ENCODE measurements around the gene DBF4B. TPM values are rescaled to one million over a fixed set of nuclear protein-coding genes. Genes with fewer than 3 reads are reported as not detected.

Gene DBF4B
- total and polyA plus RNA-seq, 2 donors (not counting 1 experiment from before 2014, with no cell fraction given), result 2.2 to 3.3 TPM

GRCh38 chr17:44795421-44795820 lies 87.0 kb downstream of the DBF4B start:
- peaks cover 33% of the 10 kb centered on the region for H3K4me1 ChIP-seq (ENCODE audit: control insufficient read depth, extremely low read depth, insufficient read depth, low read length)
- H2AFZ ChIP-seq (ENCODE audit: low read length), result no peak overlapping the region
- H3K27me3 ChIP-seq (ENCODE audit: control insufficient read depth, insufficient read depth, low read length), result no peaks in the 10 kb centered on the region
- no peaks in the 10 kb centered on the region for H4K20me1 ChIP-seq (ENCODE audit: control insufficient read depth, extremely low read depth, insufficient read depth, low read length)
- H3K4me2 ChIP-seq (ENCODE audit: extremely low read depth, insufficient read depth, low read length), result peak overlapping the region; percentile 68
- H3K9ac ChIP-seq (ENCODE audit: insufficient read depth, low read length), result peak overlapping the region; percentile 52
- H3K9me3 ChIP-seq (ENCODE audit: control insufficient read depth, insufficient read depth, low read depth, low read length), result no peaks in the 10 kb centered on the region
- peaks cover 9% of the 10 kb centered on the region for H3K79me2 ChIP-seq (ENCODE audit: control insufficient read depth, insufficient read depth, low read length)
- no peak overlapping the region for H3K4me3 ChIP-seq (replicated peaks in 1 of 4; ENCODE audit: control extremely low read depth in 1 of 4, insufficient read depth in 1 of 4, low read depth in 3 of 4, low read length in 4 of 4)
- no peak for DNase-seq (ENCODE audit: low read depth in 2 of 2)
- H3K36me3 ChIP-seq (ENCODE audit: control insufficient read depth, insufficient read depth, low read length), result no peaks in the 10 kb centered on the region
- peak overlapping the region; percentile 73 for H3K27ac ChIP-seq (ENCODE audit: insufficient read depth, low read length)
- TF ChIP-seq EZH2 (IDR thresholded peaks at IDR 0.05; ENCODE audit: low read length, missing control alignments) (no peak), CTCF (conservative IDR thresholded peaks at IDR 0.05 in 1 of 2, IDR thresholded peaks at IDR 0.05 in 1 of 2; ENCODE audit: low read depth in 1 of 2, low read length in 2 of 2) (no peak)

- Histone ChIP-seq H2AFZ (ENCODE audit: low read length) (no peak overlapping the region), H4K20me1 (ENCODE audit: control insufficient read depth, extremely low read depth, insufficient read depth, low read length) (no peaks in the 10 kb centered on the region), H3K27ac (ENCODE audit: insufficient read depth, low read length) (peak overlapping the region; percentile 73), H3K36me3 (ENCODE audit: control insufficient read depth, insufficient read depth, low read length) (no peaks in the 10 kb centered on the region), H3K9me3 (ENCODE audit: control insufficient read depth, insufficient read depth, low read depth, low read length) (no peaks in the 10 kb centered on the region), H3K79me2 (ENCODE audit: control insufficient read depth, insufficient read depth, low read length) (peaks cover 14% of the 10 kb centered on the region), H3K4me2 (ENCODE audit: extremely low read depth, insufficient read depth, low read length) (no peak overlapping the region), H3K27me3 (ENCODE audit: control insufficient read depth, insufficient read depth, low read length) (no peaks in the 10 kb centered on the region), H3K9ac (ENCODE audit: insufficient read depth, low read length) (peak overlapping the region; percentile 52), H3K4me3 (replicated peaks in 1 of 4; ENCODE audit: control extremely low read depth in 1 of 4, insufficient read depth in 1 of 4, low read depth in 3 of 4, low read length in 4 of 4) (no peak overlapping the region), H3K4me1 (ENCODE audit: control insufficient read depth, extremely low read depth, insufficient read depth, low read length) (peaks cover 33% of the 10 kb centered on the region)
- DNase-seq (ENCODE audit: low read depth in 2 of 2), result no peak
- TF ChIP-seq CTCF (conservative IDR thresholded peaks at IDR 0.05 in 1 of 2, IDR thresholded peaks at IDR 0.05 in 1 of 2; ENCODE audit: low read depth in 1 of 2, low read length in 2 of 2) (no peak), EZH2 (IDR thresholded peaks at IDR 0.05; ENCODE audit: low read length, missing control alignments) (no peak)
Observed at GRCh38 chr17:44795928-44796327, 87.5 kb downstream of the DBF4B start.

- DNase-seq (ENCODE audit: low read depth in 2 of 2), result no peak
- Histone ChIP-seq H3K4me1 (ENCODE audit: control insufficient read depth, extremely low read depth, insufficient read depth, low read length) (peaks cover 33% of the 10 kb centered on the region), H3K9me3 (ENCODE audit: control insufficient read depth, insufficient read depth, low read depth, low read length) (no peaks in the 10 kb centered on the region), H3K79me2 (ENCODE audit: control insufficient read depth, insufficient read depth, low read length) (peaks cover 21% of the 10 kb centered on the region), H3K27me3 (ENCODE audit: control insufficient read depth, insufficient read depth, low read length) (no peaks in the 10 kb centered on the region), H3K9ac (ENCODE audit: insufficient read depth, low read length) (no peak overlapping the region), H4K20me1 (ENCODE audit: control insufficient read depth, extremely low read depth, insufficient read depth, low read length) (no peaks in the 10 kb centered on the region), H3K4me3 (replicated peaks in 1 of 4; ENCODE audit: control extremely low read depth in 1 of 4, insufficient read depth in 1 of 4, low read depth in 3 of 4, low read length in 4 of 4) (no peak overlapping the region), H3K4me2 (ENCODE audit: extremely low read depth, insufficient read depth, low read length) (no peak overlapping the region), H2AFZ (ENCODE audit: low read length) (no peak overlapping the region), H3K36me3 (ENCODE audit: control insufficient read depth, insufficient read depth, low read length) (no peaks in the 10 kb centered on the region), H3K27ac (ENCODE audit: insufficient read depth, low read length) (no peak overlapping the region)
- TF ChIP-seq EZH2 (IDR thresholded peaks at IDR 0.05; ENCODE audit: low read length, missing control alignments) (no peak), CTCF (conservative IDR thresholded peaks at IDR 0.05 in 1 of 2, IDR thresholded peaks at IDR 0.05 in 1 of 2; ENCODE audit: low read depth in 1 of 2, low read length in 2 of 2) (no peak)
Observed at GRCh38 chr17:44796731-44797130, 88.3 kb downstream of the DBF4B start.

All from fibroblast of lung (primary cell).